Ecto neural progenitor cell (in vitro differentiated cells): ENCODE data around the gene DNM1.

Source experiments
- DNase-seq: peaks from one replicate; pipeline ENCODE4 v3.0.0-alpha.2; 2018; ENCODE audit warnings: low spot score

The DNM1 gene

DNA sequence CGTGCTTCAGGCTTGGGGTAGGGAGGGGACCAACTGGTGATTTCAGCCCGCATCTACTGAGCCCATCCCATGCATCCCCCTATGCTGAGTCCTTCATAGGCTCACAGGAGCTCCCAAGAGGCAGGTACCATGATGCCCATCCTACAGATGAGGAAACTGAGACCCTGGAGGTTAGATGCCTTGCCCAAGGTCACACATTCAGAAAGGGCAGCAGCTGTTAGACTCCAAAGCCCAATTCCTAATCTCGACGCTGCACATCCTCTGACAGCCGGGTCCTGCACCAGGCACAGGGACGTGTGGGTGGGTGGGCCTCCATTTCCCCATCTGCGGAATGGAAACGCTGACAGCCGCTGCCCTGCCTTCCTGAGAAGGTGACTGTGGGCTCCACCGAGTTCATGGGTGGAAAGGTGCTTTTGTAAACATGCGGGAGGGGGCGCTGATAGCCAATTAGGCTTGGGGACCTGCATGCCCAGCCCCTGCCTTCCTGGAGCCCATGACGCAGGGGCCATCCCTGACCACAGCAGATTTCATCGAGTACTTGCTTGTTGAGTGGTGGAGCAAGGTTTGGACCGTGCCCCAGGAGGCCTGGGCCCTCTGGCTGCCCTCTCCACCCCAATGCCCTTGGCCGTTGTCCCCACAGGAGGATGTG lies 2.2 kb downstream of the DNM1 start:
- DNase-seq = no peak

DNA sequence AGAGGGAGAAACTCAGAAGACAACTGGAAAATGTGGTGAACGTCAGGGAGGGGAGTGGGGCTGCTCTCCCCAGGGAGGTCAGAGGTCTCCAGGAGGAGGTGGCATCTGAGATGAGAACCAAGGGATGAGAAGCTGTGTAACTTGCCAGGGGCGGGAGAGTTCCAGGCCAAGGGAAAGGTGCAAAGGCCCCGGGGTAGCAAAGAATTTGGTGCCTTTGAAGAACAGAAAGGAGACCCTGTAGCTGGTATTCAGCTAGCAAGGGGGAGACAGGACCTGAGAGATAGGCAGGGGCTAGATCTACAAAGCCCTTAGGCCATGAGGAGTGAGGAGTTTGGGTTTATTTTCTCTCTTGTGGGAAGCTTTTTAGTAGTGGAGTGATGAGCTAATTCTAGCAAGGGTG lies 3.3 kb downstream of the DNM1 start:
- no peak for DNase-seq

DNA sequence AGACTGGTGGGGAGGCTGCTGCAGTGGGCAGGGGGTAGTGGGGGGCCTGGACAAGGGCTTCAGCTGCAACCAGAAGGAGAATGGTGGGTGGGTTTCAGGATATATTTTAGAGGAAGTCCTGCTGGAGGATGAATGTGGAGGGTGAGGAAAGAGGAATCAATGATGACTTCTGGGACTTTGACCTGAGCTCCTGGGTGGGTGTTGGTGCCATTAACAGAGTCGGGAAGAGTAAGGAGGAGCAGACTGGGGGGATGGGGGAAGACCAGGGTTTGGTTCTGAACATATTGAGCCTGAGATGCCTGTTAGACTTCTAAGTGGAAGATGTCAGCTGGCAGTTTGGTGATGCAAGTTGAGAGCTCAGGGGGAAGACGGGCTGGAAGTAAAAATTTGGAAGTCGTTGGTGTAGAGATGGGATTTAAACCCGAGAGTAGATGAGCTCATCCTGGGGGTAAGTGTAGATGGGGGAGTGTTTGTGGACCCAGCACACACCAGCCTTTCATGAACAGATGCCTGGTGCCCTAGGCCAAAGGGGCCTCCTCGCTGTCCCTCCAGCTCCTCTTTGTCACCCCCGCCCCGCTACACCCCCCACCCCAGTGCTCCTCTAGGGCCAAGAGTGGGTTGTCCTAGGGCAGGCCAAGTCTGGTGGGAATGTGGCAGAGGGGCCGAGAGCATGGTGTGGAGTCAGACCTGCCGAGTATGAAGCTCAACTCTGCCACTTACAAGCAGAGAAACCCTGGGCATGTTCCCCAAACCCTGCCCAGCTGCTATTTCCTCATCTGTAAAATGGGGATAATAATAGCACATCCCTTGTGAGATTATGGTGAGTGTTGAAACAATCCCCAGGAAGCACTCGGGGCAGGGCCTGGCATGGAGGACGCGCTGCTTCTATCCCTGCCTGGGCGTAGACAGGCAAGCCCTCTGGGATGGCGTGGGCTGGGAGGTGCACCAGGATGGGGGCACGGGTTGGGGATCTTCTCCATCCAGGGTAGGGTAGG lies 4.0 kb downstream of the DNM1 start:
- DNase-seq = no peak

DNA sequence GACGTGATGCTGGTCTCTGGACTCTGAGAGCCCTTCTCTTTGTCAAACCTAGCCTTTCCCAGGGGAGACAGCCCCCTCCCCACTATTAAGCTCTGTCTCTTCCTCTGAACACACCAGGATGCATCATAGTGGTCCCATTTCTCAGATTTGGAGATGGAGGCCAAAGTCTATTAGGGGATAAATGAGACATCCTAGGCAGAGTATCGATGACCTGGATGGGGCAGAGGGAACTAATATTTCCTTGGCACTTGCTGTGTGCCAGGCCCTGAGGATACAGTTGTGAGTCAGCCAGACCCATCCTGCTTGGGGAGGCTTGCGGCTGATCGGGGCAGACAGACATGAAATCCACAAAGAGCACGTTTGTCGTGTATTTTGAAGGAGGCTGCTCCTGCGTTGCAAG lies 5.2 kb downstream of the DNM1 start:
- no peak for DNase-seq

DNA sequence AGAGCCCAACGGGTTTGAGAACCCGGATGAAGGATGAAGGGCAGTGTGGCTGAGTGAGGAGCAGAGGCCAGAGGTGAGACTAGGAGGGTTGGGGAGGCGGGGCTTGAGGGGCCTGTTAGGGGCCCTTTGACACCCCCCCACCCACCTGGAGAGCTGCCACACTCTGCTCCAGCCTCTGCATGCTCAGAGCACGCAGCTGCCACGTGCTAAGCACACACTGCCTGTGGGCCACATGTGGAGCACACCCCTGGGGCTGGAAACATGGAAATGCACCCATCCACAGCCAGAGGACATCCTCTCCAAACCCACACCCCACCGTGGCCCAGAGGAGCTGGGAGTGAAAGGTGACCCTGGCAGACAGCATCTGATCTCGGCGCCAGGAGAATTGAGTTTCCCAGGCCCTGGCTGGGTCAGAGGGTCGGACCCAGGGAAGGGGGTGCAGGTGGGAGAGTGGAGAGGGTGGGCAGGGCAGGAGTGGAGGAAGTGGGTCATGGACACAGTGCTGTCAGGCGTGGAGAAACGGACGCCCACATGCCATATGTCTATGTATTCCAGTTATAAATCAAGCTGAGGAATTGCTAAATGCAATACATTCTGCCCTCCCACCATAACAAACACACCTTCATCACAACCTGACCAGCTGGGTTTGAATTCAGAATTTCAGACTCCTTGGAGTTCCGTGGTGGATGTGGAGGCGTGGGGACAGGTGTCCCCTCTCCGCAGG lies 5.9 kb downstream of the DNM1 start:
- DNase-seq = no peak

DNA sequence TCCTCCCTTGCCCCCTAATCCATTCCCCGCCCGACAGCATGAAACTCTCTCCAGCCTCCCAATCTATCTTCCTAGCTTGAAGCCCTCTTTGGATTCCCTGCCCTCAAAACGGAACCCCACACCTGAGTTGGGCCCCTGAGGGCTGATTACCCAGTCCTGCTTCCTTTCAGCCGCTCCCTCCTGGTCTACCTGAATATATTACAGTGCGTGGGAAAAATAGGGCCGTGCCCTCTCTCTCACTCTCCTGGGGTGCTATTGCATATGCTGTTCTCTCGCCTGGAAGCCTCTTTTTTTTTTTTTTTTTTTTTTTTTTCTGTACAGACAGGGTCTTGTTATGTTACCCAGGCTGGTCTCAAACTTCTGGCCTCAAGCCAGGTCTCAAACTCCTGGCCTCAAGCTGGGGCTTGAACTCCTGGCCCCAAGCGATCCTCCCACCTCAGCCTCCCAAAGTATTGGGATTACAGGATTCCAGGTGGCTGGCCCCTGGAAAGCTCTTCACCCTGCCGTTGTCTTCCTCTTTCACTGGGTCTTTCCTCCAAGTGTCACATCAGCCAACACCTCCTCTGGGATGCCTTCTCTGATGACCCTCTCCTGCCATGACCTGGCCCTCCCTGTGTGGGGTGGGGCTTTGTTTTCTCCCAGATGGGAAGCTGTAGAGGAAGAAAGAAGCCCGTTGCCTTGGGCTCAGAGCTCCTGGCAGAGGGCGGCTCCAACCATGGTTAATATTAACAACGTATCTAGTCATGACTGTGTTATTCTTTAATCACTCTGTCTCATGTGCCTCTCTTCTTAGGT lies 8.2 kb downstream of the DNM1 start:
- DNase-seq = no peak

DNA sequence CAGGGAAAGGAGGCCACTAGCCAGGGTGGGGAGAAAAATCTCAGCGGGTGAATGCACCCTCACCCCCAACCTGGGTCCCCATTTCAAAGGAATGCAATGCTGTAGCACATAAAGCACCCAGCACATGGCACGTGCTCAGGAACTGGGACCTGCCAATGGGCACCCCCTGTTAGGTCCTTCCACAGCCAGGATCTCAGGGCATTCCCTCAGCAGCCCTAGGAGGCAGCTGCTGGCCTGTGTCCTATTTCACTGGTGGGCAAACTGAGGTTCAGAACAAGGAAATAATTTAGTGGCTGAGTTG lies 8.8 kb downstream of the DNM1 start:
- no peak for DNase-seq

DNA sequence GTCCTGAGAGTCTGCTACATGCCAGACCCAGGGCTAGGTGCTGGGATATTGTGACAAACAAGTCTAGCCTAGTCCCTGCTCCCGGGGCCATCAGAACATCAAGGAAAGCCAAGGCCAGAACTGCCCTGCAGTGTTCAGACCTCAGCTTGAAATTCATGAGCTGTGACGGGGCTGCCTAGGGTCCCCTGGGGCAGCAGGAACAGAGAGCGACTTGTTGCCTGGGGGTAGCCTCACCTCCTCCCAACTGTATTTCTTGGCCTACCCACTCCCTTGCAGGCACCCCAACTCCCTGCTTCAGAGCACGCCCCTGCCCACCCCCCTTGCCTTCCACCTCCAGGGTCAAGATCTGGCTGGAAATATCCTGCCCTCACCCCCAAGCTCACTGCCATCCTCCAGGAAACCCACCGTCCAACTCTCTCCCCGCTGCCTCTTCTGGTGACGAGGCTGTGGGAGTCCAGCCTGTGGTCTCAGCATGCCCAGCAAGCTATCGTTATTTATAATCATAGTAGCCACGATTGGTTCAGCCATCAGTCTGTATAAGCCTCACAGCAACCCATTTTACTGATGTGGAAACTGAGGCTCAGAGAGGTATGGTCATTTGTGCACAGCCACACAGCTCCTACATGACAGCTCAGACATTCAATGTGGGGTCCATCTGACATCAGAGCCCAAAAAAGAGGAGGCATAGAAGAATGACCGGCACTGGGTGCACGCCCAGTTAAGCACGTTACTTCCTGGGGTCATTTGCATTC lies 10.7 kb downstream of the DNM1 start:
- DNase-seq = no peak

DNA sequence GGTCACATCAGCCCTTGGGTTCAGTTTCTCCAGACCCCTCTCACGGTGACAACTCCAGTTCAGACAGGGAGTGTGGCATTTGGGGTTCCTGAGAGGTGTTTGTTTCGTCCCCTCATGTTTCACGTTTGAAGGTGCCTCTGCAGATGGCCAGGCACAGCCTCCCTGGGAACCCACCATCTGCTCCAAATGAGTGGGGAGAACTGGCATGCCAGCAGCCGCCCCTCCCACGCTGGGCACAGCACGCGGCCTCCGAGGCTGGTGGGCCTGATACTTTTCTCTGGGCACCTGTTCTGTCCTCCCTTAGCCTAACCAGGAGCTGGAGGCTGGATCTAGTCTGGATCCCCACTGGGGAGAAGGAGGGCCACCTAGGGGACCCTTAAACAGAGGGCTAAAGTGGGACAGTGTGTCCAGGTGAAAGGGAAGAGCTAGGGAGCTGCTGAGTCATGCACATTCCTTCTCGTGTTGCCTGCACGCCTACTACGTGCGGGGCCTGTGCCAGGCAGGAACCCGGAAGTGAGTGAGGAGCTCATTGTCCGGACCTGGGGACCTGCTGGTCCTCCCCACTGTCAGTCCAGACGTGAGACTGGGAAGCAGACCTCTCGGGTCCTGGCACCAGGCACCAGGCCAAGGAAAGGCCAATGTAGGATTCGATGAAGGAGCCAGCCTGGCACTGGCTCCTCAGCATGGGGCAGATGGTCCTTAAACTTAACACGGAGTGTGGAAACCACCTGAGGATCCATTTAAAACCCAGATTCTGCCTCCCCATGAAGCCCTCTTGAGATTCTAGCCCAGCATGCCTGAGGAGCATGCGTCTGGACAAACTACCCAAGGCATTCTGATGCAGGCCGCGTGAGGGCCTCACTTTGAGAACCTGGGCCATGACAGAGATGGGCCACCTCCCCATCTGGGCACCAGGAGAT lies 11.7 kb downstream of the DNM1 start:
- no peak for DNase-seq

DNA sequence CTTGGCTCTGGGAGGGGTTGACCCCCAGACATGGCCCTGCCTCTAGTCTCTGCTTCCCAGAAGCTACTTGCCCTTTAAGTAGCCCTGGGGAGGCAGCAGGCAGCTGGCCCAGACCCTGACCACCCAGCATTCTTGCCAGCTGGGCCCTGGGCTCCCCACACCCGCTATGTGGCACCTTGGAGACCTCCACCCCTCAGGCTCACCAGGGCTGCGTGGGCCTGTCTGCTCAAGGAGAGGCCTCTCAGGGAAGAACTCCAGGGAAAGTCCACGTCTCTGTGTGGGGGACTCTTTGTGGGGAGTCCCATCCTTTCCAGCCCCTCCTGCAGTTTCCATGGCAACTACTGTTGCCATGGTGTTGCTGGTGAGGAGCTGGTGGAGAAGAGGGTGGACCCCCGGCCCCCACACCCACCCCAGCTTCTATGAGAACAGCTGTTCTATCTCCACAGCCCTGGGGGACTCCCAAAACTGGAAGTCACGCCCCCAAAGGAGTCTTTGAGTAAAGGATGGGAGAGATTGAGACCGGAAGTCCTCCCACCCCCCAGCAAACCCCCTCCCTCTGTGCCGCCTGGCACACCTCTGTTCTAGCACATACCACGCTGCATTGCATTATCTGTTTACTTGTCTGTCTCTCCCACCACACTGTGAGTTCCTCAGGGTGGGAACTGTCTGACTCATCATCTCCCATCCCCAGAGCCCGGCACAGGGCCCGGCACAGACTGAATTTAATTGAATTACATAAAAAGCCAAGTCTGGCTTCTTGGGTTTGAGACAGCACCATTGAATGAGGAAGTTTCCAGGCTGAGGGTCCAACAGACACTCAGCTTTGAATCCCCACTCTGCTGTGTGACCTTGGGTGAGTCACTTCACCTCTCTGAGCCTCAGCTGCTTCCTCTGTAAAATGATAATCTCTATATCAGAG lies 12.6 kb downstream of the DNM1 start:
- no peak for DNase-seq

DNA sequence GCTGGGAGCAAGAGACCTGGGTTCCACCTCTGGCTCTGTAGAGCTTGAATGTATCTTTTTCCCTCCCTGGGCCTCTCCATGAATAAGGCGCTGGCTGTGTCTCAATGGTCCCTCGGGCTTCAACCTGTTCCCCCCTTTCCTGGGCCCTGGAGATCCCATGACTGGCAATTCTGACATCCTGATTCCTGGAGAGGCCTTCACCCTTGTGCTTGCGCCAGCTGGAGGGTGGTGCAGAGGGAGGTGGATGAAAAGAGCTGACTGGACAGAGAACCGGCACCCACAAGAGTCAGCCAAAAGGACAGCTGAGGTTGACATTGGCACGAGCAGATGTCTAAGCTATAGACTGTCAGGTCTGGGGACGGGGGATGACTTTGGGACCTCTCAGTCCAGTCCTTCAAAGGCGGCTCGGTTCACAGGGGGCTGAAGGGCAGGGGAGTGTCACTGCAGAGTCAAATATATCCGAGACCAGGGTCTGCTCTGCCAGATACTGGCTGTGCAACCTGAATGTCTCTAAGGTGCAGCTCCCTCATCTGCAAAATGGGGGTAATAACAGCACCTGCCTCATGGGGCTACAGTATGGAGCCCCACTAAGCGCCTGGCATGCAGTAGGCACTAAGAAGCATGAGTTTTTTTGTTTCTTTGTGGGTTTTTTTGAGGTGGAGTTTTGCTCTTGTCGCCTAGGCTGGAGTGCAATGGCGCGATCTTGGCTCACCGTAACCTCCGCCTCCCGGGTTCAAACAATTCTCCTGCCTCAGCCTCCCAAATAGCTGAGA lies 13.8 kb downstream of the DNM1 start:
- no peak for DNase-seq

DNA sequence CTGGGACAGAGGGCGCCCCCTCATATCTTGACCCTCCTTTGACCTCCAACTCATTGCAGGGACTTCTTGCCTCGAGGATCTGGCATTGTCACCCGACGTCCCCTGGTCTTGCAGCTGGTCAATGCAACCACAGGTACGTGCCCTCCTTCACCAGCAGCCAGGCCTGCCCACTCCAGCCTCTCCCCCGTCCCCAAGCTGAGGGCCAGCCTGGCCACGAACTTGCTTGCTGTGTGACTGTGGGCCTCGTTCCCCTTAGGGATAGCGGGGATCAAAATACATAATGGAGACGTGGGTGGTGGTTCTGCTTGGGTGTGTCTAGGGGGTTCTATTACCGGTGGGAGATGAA lies 15.0 kb downstream of the DNM1 start:
- no peak for DNase-seq

DNA sequence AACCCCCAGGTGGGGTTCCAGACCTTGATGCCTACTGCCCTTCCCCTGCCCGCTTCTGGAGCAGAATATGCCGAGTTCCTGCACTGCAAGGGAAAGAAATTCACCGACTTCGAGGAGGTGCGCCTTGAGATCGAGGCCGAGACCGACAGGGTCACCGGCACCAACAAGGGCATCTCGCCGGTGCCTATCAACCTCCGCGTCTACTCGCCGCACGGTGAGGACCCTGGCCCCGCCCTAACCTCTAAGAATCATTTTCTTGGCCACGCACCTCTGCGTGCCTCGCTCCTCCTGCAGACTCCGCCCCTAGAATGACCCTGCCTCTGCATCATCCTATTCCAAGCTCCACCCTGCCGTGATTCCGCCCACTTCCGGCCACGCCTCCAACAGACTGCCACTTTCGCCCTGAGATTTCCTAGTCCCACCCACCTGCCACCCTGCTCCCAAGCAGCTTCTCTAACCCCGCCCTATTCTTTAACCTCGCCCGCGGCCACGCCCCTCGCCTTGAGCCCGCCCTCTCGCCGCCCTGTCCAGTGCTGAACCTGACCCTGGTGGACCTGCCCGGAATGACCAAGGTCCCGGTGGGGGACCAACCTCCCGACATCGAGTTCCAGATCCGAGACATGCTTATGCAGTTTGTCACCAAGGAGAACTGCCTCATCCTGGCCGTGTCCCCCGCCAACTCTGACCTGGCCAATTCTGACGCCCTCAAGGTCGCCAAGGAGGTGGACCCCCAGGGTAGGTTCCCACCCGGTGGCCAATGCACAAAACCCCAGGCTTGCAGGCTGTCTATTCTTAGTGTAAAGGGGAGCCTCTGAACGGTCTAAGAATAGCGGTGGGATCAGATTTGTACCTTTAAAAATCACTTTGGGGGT lies 15.6 kb downstream of the DNM1 start:
- peak; percentile 97 for DNase-seq

DNA sequence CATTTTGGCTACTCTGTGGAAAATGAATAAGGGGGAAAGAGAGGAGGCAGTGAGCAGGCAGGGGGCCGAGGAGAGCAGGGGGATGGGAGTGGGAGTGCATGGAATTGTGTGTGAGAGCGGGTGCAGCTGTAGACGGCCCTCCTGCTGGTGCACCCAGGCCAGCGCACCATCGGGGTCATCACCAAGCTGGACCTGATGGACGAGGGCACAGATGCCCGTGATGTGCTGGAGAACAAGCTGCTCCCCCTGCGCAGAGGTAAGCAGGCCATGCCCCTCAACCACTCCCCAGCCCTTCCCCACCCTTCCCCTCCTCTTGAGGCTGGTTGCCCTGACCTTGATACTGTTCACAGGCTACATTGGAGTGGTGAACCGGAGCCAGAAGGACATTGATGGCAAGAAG lies 16.7 kb downstream of the DNM1 start:
- no peak for DNase-seq

DNA sequence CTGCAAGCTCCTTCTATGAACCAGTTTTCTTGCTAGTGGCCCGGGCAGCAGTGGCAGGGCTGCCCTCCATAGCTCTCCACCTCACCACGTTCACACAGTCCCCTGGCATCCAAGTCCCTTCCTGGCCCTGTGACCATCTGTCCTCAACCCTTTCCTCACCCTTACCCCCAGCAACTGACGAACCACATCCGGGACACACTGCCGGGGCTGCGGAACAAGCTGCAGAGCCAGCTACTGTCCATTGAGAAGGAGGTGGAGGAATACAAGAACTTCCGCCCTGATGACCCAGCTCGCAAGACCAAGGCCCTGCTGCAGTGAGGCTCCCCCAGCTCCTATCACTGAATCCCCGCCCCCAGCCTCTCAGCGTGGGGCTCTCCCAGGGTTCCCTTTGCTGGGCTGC lies 18.8 kb downstream of the DNM1 start:
- DNase-seq = no peak

DNA sequence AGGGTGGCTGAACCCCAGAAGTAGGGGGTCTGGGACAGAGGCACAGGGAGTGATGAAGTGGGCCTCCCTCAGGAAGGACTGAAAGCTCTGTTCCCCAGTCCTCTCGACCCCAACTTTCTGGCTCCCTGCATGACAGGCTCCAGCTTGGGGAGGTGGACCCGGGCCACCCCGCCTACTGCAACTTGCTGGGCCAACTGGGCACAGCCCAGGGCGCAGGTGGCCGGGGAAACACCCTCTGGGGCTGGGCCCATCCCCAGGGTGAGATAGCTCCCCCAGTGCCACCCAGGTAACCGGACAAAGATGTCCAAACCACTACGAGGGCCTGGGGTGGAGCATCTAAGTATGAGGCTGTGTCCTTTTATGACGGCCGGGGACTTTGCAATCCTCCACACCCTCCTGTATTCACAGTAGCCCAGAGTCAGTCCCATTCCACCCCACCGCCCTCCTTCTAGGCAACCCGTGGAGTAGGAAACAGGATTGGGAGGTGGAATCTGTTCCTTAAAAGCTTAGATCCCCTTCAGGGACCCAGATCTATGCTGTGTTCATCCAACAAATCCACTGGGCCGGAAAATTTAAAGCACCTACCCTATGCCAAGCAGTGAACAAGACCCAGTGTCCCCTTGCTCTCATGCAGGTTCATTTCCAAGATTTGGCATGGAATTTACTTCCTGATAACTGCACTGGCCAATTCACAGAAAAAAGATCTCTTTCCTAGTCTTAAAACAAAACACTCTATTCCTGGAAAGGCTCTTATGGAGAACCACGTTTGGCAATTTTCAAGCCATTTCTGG lies 19.9 kb downstream of the DNM1 start:
- DNase-seq = no peak

DNA sequence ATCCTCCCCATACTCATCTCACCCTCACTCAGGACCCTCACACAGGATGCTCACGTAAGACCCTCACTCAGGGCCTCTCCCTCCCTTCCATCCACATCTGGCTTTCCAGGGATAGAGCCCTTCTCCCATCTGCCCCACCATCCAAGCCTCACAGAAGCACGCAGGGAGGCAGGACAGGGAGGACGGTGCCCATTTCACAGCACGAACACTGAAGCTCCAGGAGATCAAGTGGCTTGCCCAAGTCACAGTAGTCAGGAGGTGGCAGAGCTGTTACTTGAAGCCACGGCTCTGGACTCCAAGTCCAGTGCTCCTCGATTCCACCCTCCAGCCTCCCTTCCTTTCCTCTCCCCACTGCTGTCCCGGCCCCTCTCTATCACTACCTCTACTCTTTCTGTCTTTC lies 21.7 kb downstream of the DNM1 start:
- DNase-seq = no peak
